ENCODE results near the gene EFS. TPM values are rescaled to one million over a fixed set of nuclear protein-coding genes. Genes with fewer than 3 reads are reported as not detected.
"Not testable (repeated sequence)": the region's sequence is repeated elsewhere in the genome, so short reads cannot be mapped to it uniquely, and the experiment has no call there.

Gene EFS
- total RNA-seq, 1 experiment from 2014 or later = not detected

GRCh38 chr14:23327947-23328744, 36.8 kb downstream of the EFS start:
- peak; percentile 52 for DNase-seq (ENCODE audit: low spot score)

- DNase-seq (ENCODE audit: low spot score) = no peak
Observed at GRCh38 chr14:23326491-23327332, 38.3 kb downstream of the EFS start.

- not testable (repeated sequence) for DNase-seq (ENCODE audit: low spot score)
Observed at GRCh38 chr14:23325746-23326145, 39.2 kb downstream of the EFS start.

GRCh38 chr14:23324993-23325392, 40.0 kb downstream of the EFS start:
- no peak for DNase-seq (ENCODE audit: low spot score)

GRCh38 chr14:23324455-23324846, 40.5 kb downstream of the EFS start:
- DNase-seq (ENCODE audit: low spot score) = no peak

DNA sequence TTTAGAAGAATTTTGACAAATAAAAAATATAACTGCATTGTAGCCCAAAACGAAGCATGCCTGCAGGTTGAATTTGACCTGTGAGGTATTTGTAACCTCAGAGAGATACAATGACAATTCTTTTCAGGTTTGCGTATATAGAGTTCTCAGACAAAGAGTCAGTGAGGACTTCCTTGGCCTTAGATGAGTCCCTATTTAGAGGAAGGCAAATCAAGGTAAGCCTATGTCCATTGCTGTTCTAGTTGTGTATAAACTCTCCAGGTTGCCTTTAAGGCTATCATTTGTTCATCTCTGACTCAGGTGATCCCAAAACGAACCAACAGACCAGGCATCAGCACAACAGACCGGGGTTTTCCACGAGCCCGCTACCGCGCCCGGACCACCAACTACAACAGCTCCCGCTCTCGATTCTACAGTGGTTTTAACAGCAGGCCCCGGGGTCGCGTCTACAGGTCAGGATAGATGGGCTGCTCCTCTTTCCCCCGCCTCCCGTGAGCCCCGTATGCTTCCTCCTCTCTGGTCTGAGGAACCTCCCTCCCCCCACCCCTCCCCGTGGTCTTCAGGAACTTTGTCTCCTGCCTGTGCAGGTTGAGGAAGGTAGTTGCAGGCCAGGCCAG, 41.0 kb downstream of the EFS start:
- DNase-seq (ENCODE audit: low spot score) = no peak

DNA sequence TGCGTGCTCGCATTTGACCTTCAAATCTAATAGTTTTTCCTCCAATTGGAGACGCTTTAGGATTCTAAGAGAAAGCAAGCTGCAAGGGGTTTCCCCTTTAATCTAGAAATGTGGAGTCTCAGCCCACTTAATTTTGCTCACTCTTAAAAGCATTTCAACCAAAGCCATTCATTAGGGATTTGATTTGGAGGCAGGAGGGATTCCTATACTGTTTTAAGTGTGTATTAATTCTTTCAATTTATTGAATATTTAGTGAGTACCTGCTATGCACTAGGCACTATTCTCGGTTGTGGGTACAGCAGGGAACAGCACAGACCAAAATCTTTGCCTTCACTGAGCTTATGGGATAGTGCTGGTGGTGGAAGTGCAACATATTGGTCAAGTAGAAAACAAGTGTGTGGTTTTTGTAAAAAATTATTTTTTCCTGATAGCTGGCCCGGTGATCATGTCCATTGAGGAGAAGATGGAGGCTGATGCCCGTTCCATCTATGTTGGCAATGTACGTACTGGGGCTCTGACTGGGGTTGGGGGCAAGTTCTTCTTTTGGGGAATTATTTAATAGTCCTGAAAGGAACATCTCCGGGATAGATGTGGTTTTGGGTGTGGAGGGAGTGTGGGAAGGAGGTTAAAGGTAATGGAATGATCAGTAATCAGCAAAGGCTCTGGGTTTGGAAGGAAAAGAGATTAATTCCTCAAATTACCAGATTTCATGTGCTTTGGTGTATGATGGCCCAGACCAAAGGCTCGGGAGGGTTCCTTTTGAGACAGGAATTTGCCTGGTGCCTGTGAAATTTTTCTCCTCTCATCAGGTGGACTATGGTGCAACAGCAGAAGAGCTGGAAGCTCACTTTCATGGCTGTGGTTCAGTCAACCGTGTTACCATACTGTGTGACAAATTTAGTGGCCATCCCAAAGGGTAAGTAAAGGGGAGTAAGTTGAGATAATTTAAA, 42.1 kb downstream of the EFS start:
- no peak for DNase-seq (ENCODE audit: low spot score)

- no peak for DNase-seq (ENCODE audit: low spot score)
Observed at GRCh38 chr14:23321572-23322547, 43.1 kb downstream of the EFS start.

DNA sequence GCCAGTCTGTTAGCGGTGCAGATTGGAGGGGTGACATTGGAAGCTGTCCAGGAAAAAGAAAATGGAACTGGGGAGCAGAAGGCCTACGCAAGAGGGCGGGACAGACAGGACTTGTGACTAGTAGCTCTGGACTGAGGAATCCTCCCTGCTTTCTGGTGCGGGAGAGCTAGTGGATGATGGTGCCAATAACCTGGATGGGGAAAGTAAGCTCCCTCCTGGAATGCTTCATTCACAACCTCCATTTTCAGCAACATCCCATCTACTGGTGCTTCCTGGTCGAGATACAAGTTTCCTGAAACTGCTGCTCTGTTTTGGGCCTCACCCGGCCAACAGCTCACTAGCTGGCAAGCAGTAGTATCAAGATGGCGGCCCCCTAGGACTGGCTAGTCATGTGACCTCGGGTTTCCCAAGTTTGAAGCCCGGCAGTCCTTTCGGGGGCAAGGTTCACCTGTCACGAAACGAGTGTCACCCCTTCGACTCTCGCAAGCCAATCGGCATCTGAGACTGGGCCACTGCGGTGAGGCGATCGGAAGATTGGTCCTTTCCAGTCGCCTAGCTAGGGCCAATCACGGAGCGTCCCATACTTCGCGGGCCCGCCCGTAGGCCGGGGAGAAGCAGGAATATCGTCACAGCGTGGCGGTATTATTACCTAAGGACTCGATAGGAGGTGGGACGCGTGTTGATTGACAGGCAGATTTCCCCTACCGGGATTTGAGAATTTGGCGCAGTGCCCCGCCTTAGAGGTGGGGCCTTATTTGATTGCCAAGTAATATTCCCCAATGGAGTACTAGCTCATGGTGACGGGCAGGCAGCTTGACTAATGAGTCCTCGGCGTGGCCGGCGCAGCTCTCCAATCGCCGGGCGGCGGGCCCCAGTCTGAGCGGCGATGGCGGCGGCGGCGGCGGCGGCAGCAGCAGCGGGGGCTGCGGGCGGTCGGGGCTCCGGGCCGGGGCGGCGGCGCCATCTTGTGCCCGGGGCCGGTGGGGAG, 44.1 kb downstream of the EFS start, which contains the start of gene PABPN1:
Gene PABPN1 (plus strand): TSS at position 874 of the 988 bp plus-strand sequence. CDS start 13 bp downstream, at position 887.
- DNase-seq (ENCODE audit: low spot score) = peak; percentile 99

GRCh38 chr14:23319746-23320583, 45.0 kb downstream of the EFS start:
- no peak for DNase-seq (ENCODE audit: low spot score)

GRCh38 chr14:23316300-23316699, 48.7 kb downstream of the EFS start:
- DNase-seq (ENCODE audit: low spot score) = no peak

- DNase-seq (ENCODE audit: low spot score) = no peak
Observed at GRCh38 chr14:23310546-23310945, 54.4 kb downstream of the EFS start.

GRCh38 chr14:23308721-23309445, 56.1 kb downstream of the EFS start:
- DNase-seq (ENCODE audit: low spot score) = no peak

GRCh38 chr14:23307687-23308644, 57.0 kb downstream of the EFS start:
- no peak for DNase-seq (ENCODE audit: low spot score)

GRCh38 chr14:23307146-23307530, 57.8 kb downstream of the EFS start:
- no peak for DNase-seq (ENCODE audit: low spot score)
